GM12878 (cell line): ENCODE results near the gene RALB.

Experiments
- ZBTB33 ChIP-seq: fragments of 450-650 bp; IDR thresholded peaks from 2 replicates; pipeline ENCODE4 v1.6.1; 2017; ENCODE audit warnings: mild to moderate bottlenecking
- TF ChIP-seq, protein P1 (sequence below): IDR thresholded peaks from 2 replicates; pipeline ENCODE4 v1.6.1; 2011; ENCODE audit warnings: low read depth, low read length, improper control_type of control experiment, borderline replicate concordance

DNA sequence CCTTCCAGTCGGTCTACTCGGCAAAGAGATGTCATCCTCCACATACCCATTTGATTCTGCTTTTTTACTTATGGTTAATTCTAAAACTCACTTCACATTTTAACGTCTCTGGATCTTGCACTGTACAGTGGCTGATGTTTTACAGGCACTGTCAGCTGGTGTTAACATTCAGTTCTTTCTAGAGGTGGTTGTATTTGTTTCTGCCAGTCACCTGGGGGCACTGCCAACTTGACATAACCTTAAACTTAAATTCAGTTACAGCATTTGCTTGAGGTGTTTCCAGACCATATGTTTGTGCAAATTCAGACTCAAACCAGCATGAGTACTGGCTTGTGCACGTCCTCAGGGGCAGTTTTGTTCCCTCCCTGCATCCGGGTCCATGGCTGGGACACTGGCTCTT, 24.1 kb upstream of the RALB start:
- no peak for TF ChIP-seq ZBTB33
- TF ChIP-seq, protein P1, sequence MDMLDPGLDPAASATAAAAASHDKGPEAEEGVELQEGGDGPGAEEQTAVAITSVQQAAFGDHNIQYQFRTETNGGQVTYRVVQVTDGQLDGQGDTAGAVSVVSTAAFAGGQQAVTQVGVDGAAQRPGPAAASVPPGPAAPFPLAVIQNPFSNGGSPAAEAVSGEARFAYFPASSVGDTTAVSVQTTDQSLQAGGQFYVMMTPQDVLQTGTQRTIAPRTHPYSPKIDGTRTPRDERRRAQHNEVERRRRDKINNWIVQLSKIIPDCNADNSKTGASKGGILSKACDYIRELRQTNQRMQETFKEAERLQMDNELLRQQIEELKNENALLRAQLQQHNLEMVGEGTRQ = no peak
